ENCODE results near the gene CKLF. TPM values are rescaled to one million over a fixed set of nuclear protein-coding genes. Genes with fewer than 3 reads are reported as not detected.

Gene CKLF
- polyA plus RNA-seq, 3 donors, result 285 to 430 (median 374) TPM

- peaks cover 38 to 67% of the 10 kb centered on the region in 2 donors for H3K36me3 ChIP-seq (replicated peaks in 1 of 2; ENCODE audit: control insufficient read depth in 1 of 2, insufficient read depth in 2 of 2, low read length in 2 of 2)
- WGBS (ENCODE audit: insufficient coverage), result 100% methylated on average over 3 of the region's 5 CpGs
These were observed 42.8 kb upstream of the CKLF start for GRCh38 chr16:66509576-66509975.

GRCh38 chr16:66510298-66510697, 42.1 kb upstream of the CKLF start:
- WGBS (ENCODE audit: insufficient coverage), result 90% methylated on average over 5 of the region's 5 CpGs
- H4K20me1 ChIP-seq (ENCODE audit: insufficient read depth, low read length), result no peaks in the 10 kb centered on the region
- H3K4me3 Mint-ChIP-seq, result no peak overlapping the region
- peaks cover 71 to 79% of the 10 kb centered on the region in 2 donors for H3K36me3 Mint-ChIP-seq
- no peak overlapping the region for H3K27ac Mint-ChIP-seq
- TF ChIP-seq CTCF (IDR thresholded peaks at IDR 0.05), result no peak
- DNase-seq, result no peak
- intact Hi-C loops (cut with micrococcal nuclease), result loop anchor here in 1 of 2 donors (10.0 kb wide), 1 partner anchor 305 kb away; no protein-coding TSS in a partner anchor
- H3K27me3 ChIP-seq (ENCODE audit: control insufficient read depth in 2 of 2, insufficient read depth in 2 of 2, low read length in 2 of 2), result no peaks in the 10 kb centered on the region
- H3K4me2 ChIP-seq (replicated peaks; ENCODE audit: extremely low read depth, low read length, poor library complexity, severe bottlenecking), result no peak overlapping the region
- peaks cover 2% of the 10 kb centered on the region for H3K79me2 ChIP-seq (ENCODE audit: insufficient read depth, low read length)
- H2AFZ ChIP-seq (ENCODE audit: insufficient read depth, low read depth, low read length, poor library complexity, severe bottlenecking), result no peak overlapping the region
- no peaks in the 10 kb centered on the region for H3K9me3 ChIP-seq (replicated peaks in 1 of 2; ENCODE audit: control insufficient read depth in 1 of 2, insufficient read depth in 1 of 2, low read length in 2 of 2)
- peaks cover 38 to 67% of the 10 kb centered on the region in 2 donors for H3K36me3 ChIP-seq (replicated peaks in 1 of 2; ENCODE audit: control insufficient read depth in 1 of 2, insufficient read depth in 2 of 2, low read length in 2 of 2)
- H3K4me1 Mint-ChIP-seq, result peaks cover 43% of the 10 kb centered on the region
- H3K9me3 Mint-ChIP-seq, result no peaks in the 10 kb centered on the region
- H3K27me3 Mint-ChIP-seq (ENCODE audit: low read depth in 3 of 3), result peaks cover 0 to 2% (median 0%) of the 10 kb centered on the region in 3 donors
- peaks cover 32 to 39% of the 10 kb centered on the region in 2 donors for H3K4me1 ChIP-seq (ENCODE audit: control insufficient read depth in 1 of 2, insufficient read depth in 2 of 2, low read length in 2 of 2)
- H3K27ac ChIP-seq (ENCODE audit: low read depth in 1 of 2, low read length in 2 of 2), result no peak overlapping the region
- no peak overlapping the region for H3K9ac ChIP-seq (ENCODE audit: insufficient read depth, low read length, poor library complexity, severe bottlenecking)
- no peak overlapping the region for H3K4me3 ChIP-seq (replicated peaks in 1 of 3; ENCODE audit: low read depth in 2 of 3, low read length in 3 of 3)

More at GRCh38 chr16:66509576-66509975, 42.8 kb upstream of the CKLF start:
- Histone ChIP-seq H3K4me1 (ENCODE audit: control insufficient read depth in 1 of 2, insufficient read depth in 2 of 2, low read length in 2 of 2) (peaks cover 27 to 34% of the 10 kb centered on the region in 2 donors), H3K4me3 (replicated peaks in 1 of 3; ENCODE audit: low read depth in 2 of 3, low read length in 3 of 3) (no peak overlapping the region), H3K79me2 (ENCODE audit: insufficient read depth, low read length) (no peaks in the 10 kb centered on the region), H3K9me3 (replicated peaks in 1 of 2; ENCODE audit: control insufficient read depth in 1 of 2, insufficient read depth in 1 of 2, low read length in 2 of 2) (no peaks in the 10 kb centered on the region), H3K9ac (ENCODE audit: insufficient read depth, low read length, poor library complexity, severe bottlenecking) (no peak overlapping the region), H3K27me3 (ENCODE audit: control insufficient read depth in 2 of 2, insufficient read depth in 2 of 2, low read length in 2 of 2) (no peaks in the 10 kb centered on the region), H4K20me1 (ENCODE audit: insufficient read depth, low read length) (no peaks in the 10 kb centered on the region), H2AFZ (ENCODE audit: insufficient read depth, low read depth, low read length, poor library complexity, severe bottlenecking) (no peak overlapping the region), H3K4me2 (replicated peaks; ENCODE audit: extremely low read depth, low read length, poor library complexity, severe bottlenecking) (no peak overlapping the region), H3K27ac (ENCODE audit: low read depth in 1 of 2, low read length in 2 of 2) (no peak overlapping the region)
- H3K4me1 Mint-ChIP-seq, result peaks cover 36% of the 10 kb centered on the region
- peak overlapping the region in 1 of 7 donors; percentile 35 for H3K27ac Mint-ChIP-seq
- H3K4me3 Mint-ChIP-seq, result no peak overlapping the region
- peaks cover 0 to 2% (median 0%) of the 10 kb centered on the region in 3 donors for H3K27me3 Mint-ChIP-seq (ENCODE audit: low read depth in 3 of 3)
- H3K9me3 Mint-ChIP-seq, result no peaks in the 10 kb centered on the region
- no peak for DNase-seq
- TF ChIP-seq CTCF (IDR thresholded peaks at IDR 0.05), result no peak
- peaks cover 64 to 71% of the 10 kb centered on the region in 2 donors for H3K36me3 Mint-ChIP-seq
- intact Hi-C loops (cut with micrococcal nuclease), result no loop called here

All from CD14-positive monocyte (primary cell).